ENCODE measurements around the gene ATOH8.

Gene ATOH8

GRCh38 chr2:85774126-85774978, 20.6 kb downstream of the ATOH8 start:
- H3K27ac ChIP-seq: peak overlapping the region; percentile 76; the same call in 1 of the 2 replicates
- no peak for TF ChIP-seq CTCF (conservative IDR thresholded peaks at IDR 0.05)

- no peak for TF ChIP-seq CTCF (conservative IDR thresholded peaks at IDR 0.05)
These were observed 21.9 kb downstream of the ATOH8 start for GRCh38 chr2:85775406-85776381.

GRCh38 chr2:85776672-85777071, 22.9 kb downstream of the ATOH8 start:
- no peak for TF ChIP-seq CTCF (conservative IDR thresholded peaks at IDR 0.05)
- H3K27ac ChIP-seq: no peak overlapping the region

More at GRCh38 chr2:85775406-85776381, 21.9 kb downstream of the ATOH8 start:
- H3K27ac ChIP-seq: no peak overlapping the region

GRCh38 chr2:85777441-85777861, 23.7 kb downstream of the ATOH8 start:
- TF ChIP-seq CTCF (conservative IDR thresholded peaks at IDR 0.05): no peak
- H3K27ac ChIP-seq: no peak overlapping the region

- H3K27ac ChIP-seq: no peak overlapping the region
- TF ChIP-seq CTCF (conservative IDR thresholded peaks at IDR 0.05): no peak
These were observed 25.0 kb downstream of the ATOH8 start for GRCh38 chr2:85778646-85779379.

- TF ChIP-seq CTCF (conservative IDR thresholded peaks at IDR 0.05): no peak
These were observed 26.0 kb downstream of the ATOH8 start for GRCh38 chr2:85779641-85780315.

More at GRCh38 chr2:85779641-85780315, 26.0 kb downstream of the ATOH8 start:
- no peak overlapping the region for H3K27ac ChIP-seq

Measured in VCaP (cell line).